HG02678 (cell line): ENCODE results near the gene ATXN7L1.

Experiments used
- ATAC-seq: cut with Tn5 transposase; IDR thresholded peaks from one replicate; pipeline ENCODE4 v1.9.1; 2021; ENCODE audit warnings: mild to moderate bottlenecking, moderate library complexity; ENCODE audit not compliant: unreplicated experiment

ATXN7L1 gene

GRCh38 chr7:105653441-105654005 lies 222.9 kb downstream of the ATXN7L1 start:
- no peak for ATAC-seq

GRCh38 chr7:105652359-105652993 lies 223.9 kb downstream of the ATXN7L1 start:
- peak; percentile 87 for ATAC-seq

GRCh38 chr7:105651798-105652197 lies 224.6 kb downstream of the ATXN7L1 start:
- no peak for ATAC-seq

- no peak for ATAC-seq
Observed at GRCh38 chr7:105650382-105650970, 225.9 kb downstream of the ATXN7L1 start.

- no peak for ATAC-seq
Observed at GRCh38 chr7:105649727-105650381, 226.5 kb downstream of the ATXN7L1 start.

- no peak for ATAC-seq
Observed at GRCh38 chr7:105648561-105649401, 227.6 kb downstream of the ATXN7L1 start.

- no peak for ATAC-seq
Observed at GRCh38 chr7:105647591-105647990, 228.8 kb downstream of the ATXN7L1 start.

- ATAC-seq = no peak
Observed at GRCh38 chr7:105644937-105645336, 231.5 kb downstream of the ATXN7L1 start.

- ATAC-seq = no peak
Observed at GRCh38 chr7:105643851-105644250, 232.5 kb downstream of the ATXN7L1 start.

- ATAC-seq = no peak
Observed at GRCh38 chr7:105643384-105643783, 233.0 kb downstream of the ATXN7L1 start.

GRCh38 chr7:105642264-105642663 lies 234.1 kb downstream of the ATXN7L1 start:
- no peak for ATAC-seq

- ATAC-seq = no peak
Observed at GRCh38 chr7:105640956-105641810, 235.2 kb downstream of the ATXN7L1 start.

- ATAC-seq = no peak
Observed at GRCh38 chr7:105639667-105640493, 236.5 kb downstream of the ATXN7L1 start.

- no peak for ATAC-seq
Observed at GRCh38 chr7:105638902-105639495, 237.4 kb downstream of the ATXN7L1 start.

GRCh38 chr7:105638334-105638733 lies 238.1 kb downstream of the ATXN7L1 start:
- ATAC-seq = no peak

GRCh38 chr7:105637755-105638154 lies 238.6 kb downstream of the ATXN7L1 start:
- ATAC-seq = no peak

GRCh38 chr7:105636982-105637381 lies 239.4 kb downstream of the ATXN7L1 start:
- ATAC-seq = no peak

- no peak for ATAC-seq
Observed at GRCh38 chr7:105635197-105635596, 241.2 kb downstream of the ATXN7L1 start.

GRCh38 chr7:105625986-105626385 lies 250.4 kb downstream of the ATXN7L1 start:
- no peak for ATAC-seq
